Daoy (cell line): ENCODE measurements around the gene KCND1. TPM values are rescaled to one million over a fixed set of nuclear protein-coding genes. Genes with fewer than 3 reads are reported as not detected.

Experiments used
- DNase-seq: peaks from one replicate; pipeline ENCODE4 v3.0.0-alpha.2; 2015; ENCODE audit warnings: low read depth
- total RNA-seq: library from RNA; depleted of rRNA; stranded (reverse); fragments of >200 nt; shearing (Covaris generic); gene quantifications from 2 replicates; pipeline ENCODE4 v1.2.3, GENCODE V29; 2014; rRNA removed

KCND1 gene
- total RNA-seq, 1 experiment from 2014 or later = 0.46 TPM

- no peak for DNase-seq
Observed at GRCh38 chrX:48913605-48914366, 57.9 kb downstream of the KCND1 start.

GRCh38 chrX:48911412-48912182, 60.0 kb downstream of the KCND1 start, which contains the start of gene SLC35A2:
SLC35A2 (minus strand) TSS chrX:48911646; CDS start chrX:48911636, 10 bp downstream.
- peak; percentile 78 for DNase-seq

Other genes with a start within 250 kb of the KCND1 start
- not detected in 2 replicates for gene GLOD5, start 210.1 kb downstream of the KCND1 start, total RNA-seq
- not detected in 2 replicates for gene GATA1, start 185.3 kb downstream of the KCND1 start, total RNA-seq
- gene HDAC6, start 169.8 kb downstream of the KCND1 start, total RNA-seq = 18.9 and 40.9 TPM in 2 replicates
- gene ERAS, start 145.3 kb downstream of the KCND1 start, total RNA-seq = not detected in 2 replicates
- gene PCSK1N, start 136.2 kb downstream of the KCND1 start, total RNA-seq = 28.7 and 32.1 TPM in 2 replicates
- 47.4 and 64.1 TPM in 2 replicates for gene TIMM17B, start 74.1 kb downstream of the KCND1 start, total RNA-seq
- gene PQBP1, start 73.9 kb downstream of the KCND1 start, total RNA-seq = 102 TPM in 2 replicates
- gene SLC35A2, start 60.2 kb downstream of the KCND1 start, total RNA-seq = 24.8 and 24.9 TPM in 2 replicates
- 4.6 and 6.6 TPM in 2 replicates for gene PIM2, start 52.8 kb downstream of the KCND1 start, total RNA-seq
- gene OTUD5, start 14.2 kb downstream of the KCND1 start, total RNA-seq = 16.8 and 17.8 TPM in 2 replicates
- 9.7 and 16.9 TPM in 2 replicates for gene GRIPAP1, start 30.4 kb upstream of the KCND1 start, total RNA-seq
- 24.5 and 36.2 TPM in 2 replicates for gene TFE3, start 71.5 kb upstream of the KCND1 start, total RNA-seq
- 0.09 and 0.46 TPM in 2 replicates for gene CCDC120, start 87.2 kb upstream of the KCND1 start, total RNA-seq
- 3.4 and 3.5 TPM in 2 replicates for gene PRAF2, start 102.2 kb upstream of the KCND1 start, total RNA-seq
- gene WDR45, start 108.0 kb upstream of the KCND1 start, total RNA-seq = 20.3 and 41.1 TPM in 2 replicates
- 24.5 and 28.2 TPM in 2 replicates for gene GPKOW, start 151.9 kb upstream of the KCND1 start, total RNA-seq
- gene MAGIX, start 190.9 kb upstream of the KCND1 start, total RNA-seq = 0.12 and 2.5 TPM in 2 replicates
- 28.6 and 34.3 TPM in 2 replicates for gene PLP2, start 200.1 kb upstream of the KCND1 start, total RNA-seq
- 5.6 and 12.4 TPM in 2 replicates for gene PRICKLE3, start 214.5 kb upstream of the KCND1 start, total RNA-seq
- 7.5 and 7.6 TPM in 2 replicates for gene SYP, start 228.3 kb upstream of the KCND1 start, total RNA-seq